Posterior cingulate gyrus (tissue), 11 donors: Measurements from ENCODE around the gene ALKBH4.
"Not testable (repeated sequence)": the region's sequence is repeated elsewhere in the genome, so short reads cannot be mapped to it uniquely, and the experiment has no call there.

Experiments used
- DNase-seq, 10 donors: peaks; one replicate each; pipeline versions ENCODE4 v3.0.0 to v3.0.0-alpha.2; 2020 to 2021; ENCODE audit warnings: mixed read lengths in 3 of 10
- intact Hi-C: fragments of 100-400 bp; cut with DNase I; formaldehyde crosslinking; loops from one replicate; pipeline ENCODE4 v1.15.1; 2023

Gene ALKBH4

GRCh38 chr7:102464577-102465280, at the start of gene ALKBH4, which contains the start of gene LRWD1:
Gene ALKBH4, minus strand, starts transcription at chr7:102464863. Its CDS starts 27 bp downstream, at chr7:102464836.
Gene LRWD1, plus strand, starts transcription at chr7:102464984. Its CDS starts 97 bp downstream, at chr7:102465081.
- intact Hi-C loops: loop anchor here (10.0 kb wide), 1 partner anchor 50 kb away; no protein-coding TSS in a partner anchor
- DNase-seq: peak; percentile 83 to 99 (median 92)

GRCh38 chr7:102512642-102513221, 48.1 kb upstream of the ALKBH4 start:
- peak in 4 of 10 donors; percentile 9 to 49 (median 14) for DNase-seq
- intact Hi-C loops: not testable (repeated sequence)

GRCh38 chr7:102511860-102512522, 47.3 kb upstream of the ALKBH4 start:
- intact Hi-C loops, DNase-seq: not testable (repeated sequence)

GRCh38 chr7:102510575-102510974, 45.9 kb upstream of the ALKBH4 start:
- intact Hi-C loops: not testable (repeated sequence)
- peak in 2 of 10 donors; percentile 9 to 67 for DNase-seq

GRCh38 chr7:102507410-102508088, 42.9 kb upstream of the ALKBH4 start:
- intact Hi-C loops: not testable (repeated sequence)
- DNase-seq: peak in 5 of 10 donors; percentile 3 to 77 (median 15)

- peak in 1 of 10 donors; percentile 3 for DNase-seq
- intact Hi-C loops: not testable (repeated sequence)
Measured at GRCh38 chr7:102505298-102506185, 40.9 kb upstream of the ALKBH4 start.

- intact Hi-C loops, DNase-seq: not testable (repeated sequence)
Measured at GRCh38 chr7:102503141-102503540, 38.5 kb upstream of the ALKBH4 start.

- peak in 2 of 10 donors; percentile 7 to 10 for DNase-seq
- intact Hi-C loops: not testable (repeated sequence)
Measured at GRCh38 chr7:102498321-102498720, 33.7 kb upstream of the ALKBH4 start.

- peak in 2 of 10 donors; percentile 14 to 16 for DNase-seq
- intact Hi-C loops: not testable (repeated sequence)
Measured at GRCh38 chr7:102497308-102497707, 32.6 kb upstream of the ALKBH4 start.

GRCh38 chr7:102496861-102497260, 32.2 kb upstream of the ALKBH4 start:
- DNase-seq: peak in 3 of 10 donors; percentile 8 to 44 (median 29)
- intact Hi-C loops: not testable (repeated sequence)

GRCh38 chr7:102494473-102495149, 29.9 kb upstream of the ALKBH4 start:
- DNase-seq, intact Hi-C loops: not testable (repeated sequence)

- intact Hi-C loops: not testable (repeated sequence)
- DNase-seq: peak in 4 of 10 donors; percentile 9 to 59 (median 23)
Measured at GRCh38 chr7:102494026-102494425, 29.4 kb upstream of the ALKBH4 start.

GRCh38 chr7:102493220-102493935, 28.7 kb upstream of the ALKBH4 start:
- intact Hi-C loops, DNase-seq: not testable (repeated sequence)

- DNase-seq: peak in 3 of 10 donors; percentile 8 to 27 (median 24)
- intact Hi-C loops: not testable (repeated sequence)
Measured at GRCh38 chr7:102490529-102491075, 25.9 kb upstream of the ALKBH4 start.

GRCh38 chr7:102484317-102484716, 19.7 kb upstream of the ALKBH4 start:
- DNase-seq, intact Hi-C loops: not testable (repeated sequence)

GRCh38 chr7:102481962-102482361, 17.3 kb upstream of the ALKBH4 start:
- intact Hi-C loops: not testable (repeated sequence)
- DNase-seq: peak in 2 of 10 donors; percentile 7 to 8

GRCh38 chr7:102479982-102480637, 15.4 kb upstream of the ALKBH4 start:
- intact Hi-C loops: not testable (repeated sequence)
- peak in 9 of 10 donors; percentile 12 to 83 (median 46) for DNase-seq
